ENCODE results near the gene CCDC50.

The CCDC50 gene

DNA sequence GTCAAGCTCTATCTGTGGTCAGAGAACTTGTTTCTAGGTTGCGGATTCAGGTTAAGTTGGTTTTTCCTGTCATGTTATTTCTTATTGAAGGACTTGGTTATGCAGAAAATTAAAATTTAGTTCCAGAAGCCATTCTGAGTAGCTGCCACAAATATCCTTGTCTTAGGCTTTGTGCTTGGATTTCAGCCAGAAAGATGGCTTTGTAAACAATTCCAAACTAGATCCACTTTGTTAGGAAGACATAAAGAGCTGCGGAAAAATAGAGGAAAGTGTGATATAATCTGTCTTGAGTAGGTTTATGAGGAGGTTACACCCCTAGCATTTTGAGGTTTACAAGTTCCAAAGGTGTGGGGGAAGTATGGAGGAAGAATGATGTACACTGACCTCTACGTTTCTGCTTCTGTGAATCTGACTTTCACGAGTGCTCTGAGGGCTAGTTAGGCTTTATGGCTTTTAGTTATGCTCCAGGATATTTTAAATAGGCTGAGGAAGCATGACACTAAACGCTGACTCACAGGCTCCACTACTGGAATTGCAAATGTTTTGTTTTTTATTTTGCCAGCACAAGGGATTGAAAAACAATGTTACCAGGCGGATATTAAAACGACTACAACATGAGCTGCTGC, 47.4 kb downstream of the CCDC50 start:
- DNase-seq: peak in 1 of 56 donors; percentile 5

DNA sequence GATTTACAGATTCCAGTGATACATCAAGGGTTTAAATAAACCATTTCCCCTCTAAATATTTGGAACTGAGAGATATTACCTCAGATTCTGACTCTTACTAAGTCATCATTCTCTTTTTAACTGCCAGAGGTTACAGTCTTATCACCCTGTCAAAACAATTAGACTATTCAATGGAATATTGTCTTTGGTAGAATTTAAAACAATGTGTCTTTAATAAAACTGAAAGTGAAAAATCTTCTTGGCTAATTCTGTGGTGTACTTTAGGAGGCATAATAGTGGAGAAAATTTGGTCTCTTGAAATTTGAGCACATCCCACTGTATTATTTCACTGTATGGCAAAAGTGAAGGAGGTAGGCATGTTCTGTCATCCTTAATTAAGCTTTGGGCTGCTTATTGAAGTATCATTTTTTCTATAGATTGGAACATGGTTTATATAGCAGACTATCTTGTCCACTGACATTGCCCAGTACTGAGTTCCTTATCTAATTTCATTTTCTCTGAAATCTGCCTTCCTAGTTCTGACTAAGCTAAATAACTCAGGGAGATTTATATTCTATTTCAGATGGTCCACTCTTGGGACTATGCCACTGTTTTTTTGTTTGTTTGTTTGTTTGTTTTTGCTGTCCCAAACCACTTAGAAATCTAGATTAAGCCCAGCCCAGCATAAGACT, 49.1 kb downstream of the CCDC50 start:
- DNase-seq: no peak

DNA sequence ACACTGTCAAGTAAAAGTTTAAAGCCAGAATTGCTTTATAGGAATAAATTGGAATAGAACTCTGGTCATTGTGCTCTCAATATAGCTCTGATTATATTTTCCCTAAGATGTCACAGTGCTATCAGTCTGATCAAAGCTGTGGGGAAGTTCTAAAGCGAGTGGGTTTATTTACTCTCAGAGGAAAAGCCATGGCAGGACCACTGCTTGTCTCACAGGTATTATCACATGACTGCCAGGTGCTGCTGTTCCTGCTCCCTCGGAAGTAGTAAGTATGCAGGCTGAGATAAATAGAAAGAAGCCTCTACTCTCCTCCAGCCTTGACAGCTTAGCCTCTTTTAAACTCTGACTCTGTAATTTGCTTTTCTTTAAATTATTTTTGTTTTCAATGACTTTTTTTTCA, 50.3 kb downstream of the CCDC50 start:
- DNase-seq: no peak

DNA sequence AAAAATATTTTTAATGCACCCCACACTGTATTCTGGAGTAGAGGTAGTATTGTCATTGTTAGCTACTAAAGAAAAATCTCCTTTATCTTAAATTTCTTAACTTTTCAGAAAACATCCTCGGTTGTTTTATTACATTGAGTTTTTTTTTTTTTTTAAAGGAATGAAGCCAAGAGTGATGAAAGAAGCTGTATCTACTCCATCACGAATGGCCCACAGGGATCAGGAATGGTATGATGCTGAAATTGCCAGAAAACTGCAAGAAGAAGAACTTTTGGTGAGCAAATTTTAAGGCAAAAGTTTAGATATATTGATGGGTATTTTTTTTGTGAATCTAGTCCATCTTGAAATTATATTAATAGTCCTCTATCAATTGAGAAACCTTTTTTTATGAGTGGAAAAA, 50.8 kb downstream of the CCDC50 start:
- no peak for DNase-seq

DNA sequence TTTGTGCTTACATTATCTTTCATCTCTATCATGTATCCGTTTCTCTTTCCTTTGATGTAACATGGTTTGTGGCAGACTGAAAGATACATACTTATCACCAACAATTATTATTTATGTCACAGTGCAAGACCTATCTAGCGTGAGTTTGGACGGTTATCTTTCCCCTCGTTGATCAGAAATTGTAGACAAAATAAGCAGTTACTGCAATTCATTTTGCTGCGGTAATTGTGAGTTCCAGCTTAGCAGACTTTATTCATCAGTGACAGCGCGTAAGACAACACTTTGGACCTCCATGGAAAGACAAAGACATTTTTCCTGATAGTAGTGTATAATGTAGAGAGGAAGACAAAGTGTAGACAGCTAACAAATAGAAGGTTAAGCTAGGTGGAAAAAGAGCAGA, 52.1 kb downstream of the CCDC50 start:
- no peak for DNase-seq

DNA sequence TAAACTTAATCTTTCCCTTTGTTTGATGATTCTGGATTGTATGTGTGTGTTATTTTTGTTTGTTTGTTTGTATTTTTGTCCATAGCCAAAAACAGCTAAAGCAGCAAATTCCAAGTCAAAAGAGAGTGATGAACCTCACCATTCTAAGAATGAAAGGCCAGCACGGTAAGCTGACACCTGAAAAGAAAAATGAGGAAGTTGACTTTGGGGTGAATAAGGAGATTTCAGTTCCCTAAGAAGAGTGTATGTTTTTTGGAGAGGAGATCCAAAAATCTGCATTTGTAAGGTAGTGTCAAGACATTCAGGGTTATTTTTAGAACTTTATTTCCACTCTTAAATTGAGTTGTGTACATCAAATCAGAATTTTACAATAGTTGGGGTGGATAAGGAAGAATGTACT, 53.5 kb downstream of the CCDC50 start:
- DNase-seq: no peak

DNA sequence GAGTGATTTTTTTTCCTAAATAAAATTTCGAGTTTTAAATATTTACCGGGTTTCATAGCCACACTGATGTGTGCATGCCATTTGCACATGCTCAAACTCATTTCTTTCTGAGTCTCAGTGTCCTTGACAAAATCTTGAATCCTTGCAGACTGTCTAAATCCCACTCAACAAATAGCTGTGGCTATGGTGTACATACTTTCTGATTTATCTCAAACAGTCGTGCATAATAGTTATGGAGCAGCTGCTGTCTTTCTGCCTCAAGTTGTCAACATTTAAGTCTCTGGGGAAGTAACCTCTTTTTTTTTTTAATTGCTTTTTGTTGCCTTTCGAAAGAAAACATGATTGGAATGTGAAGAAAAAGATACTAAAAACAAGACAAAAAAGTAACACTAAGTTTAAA, 53.9 kb downstream of the CCDC50 start:
- no peak for DNase-seq

DNA sequence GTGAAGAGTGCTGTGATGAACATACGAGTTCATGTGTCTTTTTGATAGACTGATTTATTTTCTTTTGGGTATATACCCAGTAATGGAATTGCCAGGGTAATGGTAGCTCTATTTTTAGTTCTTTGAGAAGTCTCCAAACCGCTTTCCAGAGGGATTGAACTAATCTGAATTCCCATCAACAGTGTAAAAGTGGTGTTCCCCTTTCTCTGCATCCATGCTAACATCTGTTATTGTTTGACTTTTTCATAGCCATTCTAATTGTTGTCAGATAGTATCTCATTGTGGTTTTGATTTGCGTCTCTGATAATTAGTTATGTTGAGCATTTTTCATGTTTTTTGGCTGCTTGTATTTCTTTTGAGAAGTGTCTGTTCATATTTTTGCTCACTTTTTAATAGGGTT, 55.9 kb downstream of the CCDC50 start:
- DNase-seq: no peak

DNA sequence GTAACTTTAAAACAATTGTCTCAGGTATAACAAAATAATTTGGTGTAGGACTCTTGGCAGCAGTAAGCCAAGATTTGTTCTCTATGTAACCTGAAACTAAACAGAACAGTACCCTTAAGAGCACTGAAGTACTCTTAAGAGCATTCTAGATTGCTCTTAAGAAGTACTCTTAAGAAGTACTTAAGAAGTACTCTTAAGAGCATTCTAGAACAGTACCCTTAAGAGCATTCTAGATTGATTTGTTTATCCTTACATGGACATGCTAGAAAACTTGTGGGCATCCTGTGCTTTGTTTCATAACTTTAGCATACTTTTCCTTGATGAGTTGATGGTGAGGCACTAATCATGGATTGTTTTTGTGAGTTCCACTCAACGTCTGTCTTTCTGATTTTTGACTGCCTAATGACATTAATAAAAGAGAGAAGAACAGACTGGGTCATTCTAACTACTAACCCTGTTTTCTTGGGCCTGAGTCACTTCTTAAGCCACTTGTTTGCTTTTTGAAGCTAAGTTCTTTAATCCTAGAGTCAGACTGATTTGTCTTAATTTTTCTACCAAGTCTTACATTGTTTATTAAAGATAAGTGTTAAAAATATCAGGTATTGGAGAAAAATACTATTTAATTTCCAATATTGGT, 58.4 kb downstream of the CCDC50 start:
- DNase-seq: no peak

DNA sequence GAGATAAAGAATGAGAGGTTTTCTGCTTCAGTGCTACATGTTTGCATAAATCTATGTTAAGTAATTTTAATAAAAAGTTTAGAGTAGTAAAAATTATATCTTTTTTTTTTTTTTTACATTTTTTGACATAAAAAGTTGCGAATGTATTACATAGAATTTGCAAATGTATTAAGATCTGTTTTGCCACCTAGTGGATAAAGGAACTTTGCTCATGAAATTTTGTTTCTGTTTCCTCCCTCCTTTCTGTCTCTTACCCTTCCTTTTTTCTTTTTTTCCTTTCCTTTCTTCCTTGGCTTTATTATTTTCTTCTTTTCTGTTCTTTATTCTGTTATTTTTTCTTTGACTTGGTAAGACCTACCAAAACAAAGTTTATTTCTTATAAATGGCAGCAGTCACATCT, 59.6 kb downstream of the CCDC50 start:
- no peak for DNase-seq

DNA sequence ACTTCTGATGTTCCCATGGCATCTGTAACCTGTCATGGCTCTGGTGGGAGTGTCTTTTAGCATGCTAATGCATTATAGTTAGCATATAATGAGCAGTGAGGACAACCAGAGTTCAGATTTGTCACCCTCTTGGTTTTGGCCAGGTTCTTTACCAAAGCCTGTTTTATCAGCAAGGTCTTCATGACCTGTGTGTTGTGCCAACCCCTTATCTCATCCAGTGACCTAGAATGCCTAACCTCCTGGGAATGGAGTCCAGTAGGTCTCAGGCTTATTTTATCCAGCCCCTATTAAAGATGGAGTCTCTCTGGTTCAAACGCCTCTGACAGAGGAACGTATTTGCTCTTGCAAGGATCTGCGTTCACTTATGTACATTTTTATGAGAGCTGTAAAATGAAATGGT, 61.4 kb downstream of the CCDC50 start:
- no peak for DNase-seq

DNA sequence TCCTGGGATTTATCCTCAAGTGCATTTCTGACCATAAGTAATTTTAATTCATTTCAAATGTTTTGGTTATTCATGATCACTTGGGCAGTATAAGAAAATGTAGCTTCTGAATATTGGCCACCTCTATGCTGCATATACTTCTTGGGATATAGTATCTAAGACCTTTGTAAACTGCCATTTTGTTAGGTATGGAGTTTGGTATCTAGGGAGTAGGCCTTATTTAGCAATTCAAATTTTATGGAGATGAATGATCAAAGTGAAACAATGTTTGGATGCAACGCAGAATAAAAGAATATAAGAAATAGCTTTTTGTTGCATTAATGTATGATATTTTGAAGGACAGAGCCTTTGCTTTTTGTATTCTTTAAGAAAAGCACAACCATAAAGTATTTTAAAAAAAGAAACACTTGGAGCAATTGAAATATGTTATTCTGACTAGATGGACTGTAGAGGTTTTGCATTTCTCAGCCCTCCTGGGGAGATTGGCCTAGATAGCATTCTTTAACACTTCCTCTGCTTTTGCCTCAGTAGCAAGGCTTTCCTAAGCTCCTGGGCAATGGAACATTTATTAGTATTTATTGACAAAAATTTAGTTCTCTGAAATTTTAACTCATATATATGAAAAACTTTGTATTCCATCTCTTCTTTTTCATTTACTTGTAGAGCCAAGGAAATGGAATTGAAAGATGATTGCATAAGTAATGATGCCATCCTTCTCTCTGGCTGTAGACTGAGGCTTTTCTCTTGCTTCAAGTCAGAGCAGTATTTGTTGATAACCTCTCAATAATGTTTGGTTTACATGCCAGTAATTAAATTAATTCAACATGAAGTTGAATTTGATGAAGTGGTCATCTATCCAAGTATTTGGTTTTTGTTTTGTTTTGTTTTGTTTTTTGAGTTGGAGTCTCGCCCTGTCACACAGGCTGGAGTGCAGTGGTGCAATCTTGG, 62.9 kb downstream of the CCDC50 start:
- DNase-seq: no peak

DNA sequence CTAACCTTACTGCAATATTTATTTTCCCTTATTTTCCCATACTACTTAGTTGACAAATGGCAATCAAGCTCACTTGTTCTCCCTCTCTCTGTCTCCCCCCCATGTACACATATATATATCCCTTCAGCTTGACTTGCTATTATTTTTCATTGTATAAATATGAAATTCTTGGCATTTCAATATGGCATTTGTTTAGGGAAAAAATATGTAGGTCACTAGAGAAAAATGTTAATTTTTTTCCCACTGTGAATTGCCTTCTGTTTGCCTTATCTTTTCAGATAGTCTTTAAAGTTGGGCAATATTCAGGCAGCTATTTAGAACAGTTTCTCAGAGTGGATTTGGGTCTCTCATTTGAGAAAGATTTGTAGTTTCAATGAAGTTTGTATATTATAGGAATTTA, 64.0 kb downstream of the CCDC50 start:
- no peak for DNase-seq

DNA sequence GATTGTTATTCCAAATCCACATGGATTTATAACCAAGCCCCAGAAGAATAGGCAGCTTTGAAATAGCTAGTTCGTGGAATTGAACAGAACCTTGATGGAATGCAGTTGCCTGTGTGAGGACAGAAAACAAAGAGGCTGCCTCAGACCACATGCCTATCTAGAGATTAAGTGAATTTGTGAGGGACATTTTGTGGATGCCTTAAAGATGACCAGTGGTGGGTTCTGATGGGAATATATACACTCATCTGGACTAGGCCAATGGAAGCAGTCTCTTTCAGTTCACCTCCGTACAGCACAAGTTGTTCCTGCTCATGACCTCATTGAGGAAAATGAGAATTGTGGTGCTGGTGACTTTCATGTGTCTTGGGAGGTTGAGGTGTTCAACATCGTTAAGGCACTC, 68.6 kb downstream of the CCDC50 start:
- no peak for DNase-seq

DNA sequence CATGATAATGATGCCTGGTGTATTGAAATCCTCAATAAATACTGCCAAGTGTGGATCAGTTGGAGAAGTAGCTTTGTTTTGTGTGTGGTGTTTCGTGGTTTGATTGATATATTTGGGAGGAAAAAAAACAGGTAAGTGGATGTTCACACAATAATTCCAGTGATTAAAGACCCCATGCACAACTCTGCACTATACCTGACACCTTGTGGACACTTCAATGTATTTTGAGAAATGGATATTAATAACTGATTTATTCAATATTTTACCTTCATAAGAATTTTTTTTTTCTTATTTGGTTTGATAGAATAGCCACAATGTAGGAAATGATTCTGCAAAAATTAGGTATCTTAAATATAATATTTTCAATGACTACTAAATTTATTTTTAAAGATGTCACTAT, 69.4 kb downstream of the CCDC50 start:
- no peak for DNase-seq

DNA sequence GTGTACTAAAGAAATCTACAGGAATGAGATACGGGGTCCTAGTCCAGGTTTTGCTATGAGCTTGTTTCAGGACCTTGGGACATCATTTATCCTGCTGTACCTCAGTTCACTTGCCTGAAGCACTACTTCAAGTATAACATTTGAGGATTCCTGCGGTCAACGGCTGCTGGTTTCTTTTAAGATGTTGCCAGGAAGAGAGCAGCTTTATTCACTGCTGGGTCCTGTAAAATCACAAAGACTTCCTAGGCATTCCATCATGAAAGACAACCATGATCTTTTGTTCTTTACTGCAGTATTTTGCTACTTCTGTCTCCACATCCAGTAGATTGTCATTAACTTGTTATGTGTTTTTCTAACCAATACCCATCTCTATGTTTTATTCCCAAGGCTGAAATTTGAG, 70.7 kb downstream of the CCDC50 start:
- no peak for DNase-seq

DNA sequence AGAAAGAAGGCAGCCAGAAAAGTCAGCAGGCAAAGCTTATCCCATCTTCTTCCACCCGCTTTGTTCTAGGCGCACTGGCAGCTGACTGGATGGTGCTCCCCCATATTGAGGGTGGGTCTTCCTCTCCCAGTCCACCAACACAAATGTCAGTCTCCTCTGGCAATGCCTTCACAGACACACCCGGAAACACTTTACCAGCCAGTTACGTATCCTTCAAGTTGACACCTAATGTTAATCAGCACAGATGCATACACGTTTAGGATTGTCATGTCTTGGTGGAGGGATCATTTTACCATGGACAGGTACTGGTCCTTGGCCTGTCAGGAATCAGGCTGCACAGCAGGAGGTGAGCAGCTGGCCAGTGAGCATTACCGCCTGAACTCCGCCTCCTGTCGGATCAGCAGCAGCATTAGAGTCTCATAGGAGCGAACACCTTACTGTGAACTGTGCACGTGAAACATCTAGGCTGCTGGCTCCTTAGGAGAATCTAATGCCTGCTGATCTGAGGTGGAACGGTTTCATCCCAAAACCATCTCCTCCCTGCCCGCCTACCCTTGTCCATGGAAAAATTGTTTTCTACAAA, 72.7 kb downstream of the CCDC50 start:
- no peak for DNase-seq

DNA sequence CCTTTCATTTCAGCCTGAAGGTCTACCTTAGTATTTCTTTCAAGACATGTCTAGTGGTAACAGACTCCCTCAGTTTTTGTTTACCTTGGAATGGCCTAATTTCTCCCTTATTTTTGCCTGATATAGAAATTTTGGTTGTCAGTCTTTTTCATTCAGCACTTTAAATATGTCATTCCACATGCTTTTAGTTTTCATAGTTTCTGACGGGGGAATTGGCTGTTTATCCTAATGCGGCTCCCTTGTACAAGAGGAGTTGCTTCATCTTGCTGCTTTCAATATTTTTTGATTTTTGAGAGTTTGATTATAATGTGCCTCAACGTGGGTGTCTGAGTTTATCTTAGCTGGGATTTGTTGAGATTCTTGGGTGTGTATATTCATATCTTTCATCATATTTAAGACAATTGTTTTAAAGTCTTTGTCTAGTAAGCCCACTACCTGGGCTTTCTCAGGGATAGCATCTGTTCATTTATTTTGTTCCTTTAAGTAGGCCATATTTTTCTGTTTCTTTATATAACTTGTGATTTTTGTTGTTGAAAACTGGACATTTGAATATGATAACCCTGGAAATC, 80.7 kb downstream of the CCDC50 start:
- DNase-seq: no peak

DNA sequence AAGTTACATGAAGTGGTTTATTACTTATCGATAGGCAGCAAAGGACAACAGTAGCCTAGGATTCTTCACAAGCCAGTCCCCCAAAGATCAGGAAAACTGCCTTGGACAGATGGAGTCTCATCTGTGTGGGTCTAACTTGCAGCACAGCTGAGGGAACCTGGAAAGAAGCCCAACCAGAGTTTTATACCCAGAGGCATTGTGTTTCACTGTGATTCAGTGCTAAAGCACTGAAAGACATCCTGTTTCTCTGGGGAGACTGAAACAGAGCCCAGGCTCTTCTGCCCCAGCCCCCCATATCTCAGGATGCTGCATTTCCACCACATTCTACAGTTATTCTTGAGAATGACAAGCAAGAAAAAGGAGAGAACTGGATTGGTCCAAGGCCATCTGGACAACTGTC, 83.6 kb downstream of the CCDC50 start:
- DNase-seq: peak in 4 of 56 donors; percentile 1 to 6 (median 4)

DNA sequence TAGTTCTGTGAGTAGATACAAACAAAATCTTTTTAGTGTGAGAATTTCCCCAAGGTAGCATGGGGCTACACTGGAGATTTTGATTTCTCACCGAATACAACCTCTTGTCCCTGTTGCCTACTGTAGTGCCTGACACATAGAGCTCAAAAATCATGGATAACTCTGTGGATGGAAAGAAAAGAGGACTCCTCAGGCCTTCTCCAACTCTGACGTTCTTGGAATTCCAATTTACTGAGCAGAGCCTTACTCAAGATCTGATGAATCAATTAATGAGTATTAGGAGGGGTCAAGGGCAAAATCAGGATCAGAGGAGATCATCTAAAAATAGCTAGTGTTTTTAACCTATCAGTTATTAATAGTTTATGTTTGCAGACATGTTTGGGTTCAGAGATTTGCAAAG, 85.1 kb downstream of the CCDC50 start:
- DNase-seq: no peak

DNA sequence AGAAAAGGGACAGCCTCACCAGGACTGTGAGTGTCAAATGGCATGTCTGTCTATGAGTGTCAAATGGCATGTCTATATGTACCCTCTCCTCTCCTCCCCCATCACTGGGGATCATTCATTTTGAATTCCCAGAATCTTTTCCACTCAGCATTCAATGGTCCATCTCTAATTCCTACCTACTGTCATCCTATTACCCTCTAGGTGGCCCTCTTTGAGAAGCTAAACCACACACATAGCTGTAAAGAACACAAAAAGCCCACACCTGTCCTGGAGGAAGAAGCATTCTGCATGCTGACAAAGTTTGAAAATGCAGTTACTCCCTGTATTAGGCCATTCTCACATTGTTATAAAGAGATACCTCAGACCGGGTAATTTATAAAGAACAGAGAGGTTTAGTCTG, 85.5 kb downstream of the CCDC50 start:
- no peak for DNase-seq

Measured in amygdala (tissue), 56 donors.